NCI-H128 (cell line): Measurements from ENCODE around the gene SEMA4F.
A peak's percentile ranks its signal among the peaks of the same experiment; 100 is the strongest.

Experiments used
- DNase-seq: peaks from one replicate; lab custom pipeline; 2025; ENCODE audit not compliant: unreplicated experiment; lab: John Stamatoyannopoulos, UW

Gene SEMA4F

DNA sequence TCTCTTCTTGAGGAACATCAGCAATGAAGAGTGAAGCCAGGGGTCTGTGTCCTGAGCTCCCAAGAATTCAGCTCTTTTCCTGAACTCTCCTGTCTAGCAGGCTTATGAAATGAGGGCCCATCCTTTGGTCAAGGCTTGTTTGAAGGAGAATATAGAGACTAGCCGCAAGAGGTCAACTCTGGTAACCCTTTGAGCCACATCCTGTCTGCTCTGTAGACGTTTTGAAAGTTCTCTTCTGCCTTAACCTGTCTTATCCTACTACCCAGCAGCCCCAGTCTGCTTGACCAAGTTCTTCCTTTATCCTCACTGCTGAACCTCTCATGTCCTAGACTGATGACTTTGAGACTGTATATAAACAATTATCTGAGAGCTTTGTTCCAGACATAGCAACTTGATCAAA, 5.4 kb downstream of the SEMA4F start:
- no peak for DNase-seq

DNA sequence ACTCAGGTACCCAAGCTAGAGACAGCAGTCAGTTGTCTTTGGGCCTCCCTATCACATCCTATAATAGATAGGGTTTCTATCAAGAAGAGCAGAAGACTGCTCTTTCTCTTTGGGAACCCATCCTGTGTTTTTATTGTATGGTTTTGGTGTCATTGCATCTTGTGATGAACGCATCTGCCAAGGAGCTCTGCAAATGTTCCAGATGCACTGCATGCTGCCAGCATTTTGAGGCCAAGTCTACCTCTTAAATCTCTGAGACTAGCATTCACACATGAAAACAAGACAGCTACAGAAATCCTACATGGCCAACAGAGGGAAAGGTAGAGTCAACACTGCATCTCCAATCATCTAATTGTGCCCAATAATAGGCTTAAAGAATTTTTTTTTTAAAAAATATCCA, 14.0 kb downstream of the SEMA4F start:
- no peak for DNase-seq

DNA sequence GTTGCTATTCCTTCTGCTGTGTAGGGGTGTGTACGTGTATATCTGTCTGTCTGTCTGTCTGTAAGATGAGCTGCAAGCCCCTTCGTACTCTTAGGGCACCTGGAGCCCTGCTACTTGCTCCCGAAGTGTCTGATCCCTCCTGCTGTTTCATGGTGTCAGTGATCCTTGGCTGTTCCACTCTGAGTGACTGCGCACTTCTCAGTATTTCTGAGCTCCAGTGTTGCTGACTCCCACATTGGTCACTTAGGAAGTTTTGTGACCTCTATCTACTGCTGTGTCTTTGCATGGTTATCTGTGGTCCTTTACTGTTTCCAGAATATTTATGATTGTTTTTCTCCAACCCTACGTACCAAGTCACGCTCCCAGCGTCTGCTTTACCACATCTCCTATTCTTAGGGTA, 16.2 kb downstream of the SEMA4F start:
- no peak for DNase-seq

DNA sequence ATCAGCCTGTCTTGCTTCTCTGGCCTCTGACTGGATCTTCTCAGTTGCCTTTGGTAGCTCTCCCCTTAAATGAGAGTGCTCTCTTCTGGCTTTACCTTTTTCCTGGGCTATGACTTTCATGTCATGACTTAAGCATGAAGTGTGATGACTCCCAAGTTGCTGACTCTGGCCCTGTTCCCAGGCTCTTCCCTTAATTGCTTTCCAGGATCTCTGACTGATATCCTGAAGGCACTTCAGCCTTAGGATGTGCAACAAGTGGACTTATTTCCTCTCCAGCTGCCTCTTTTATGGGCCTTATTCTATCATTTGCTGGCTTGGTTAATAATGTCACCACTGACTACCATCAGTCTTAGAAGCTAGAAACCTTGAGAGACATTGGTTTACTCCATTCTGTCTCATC, 17.4 kb downstream of the SEMA4F start:
- no peak for DNase-seq

DNA sequence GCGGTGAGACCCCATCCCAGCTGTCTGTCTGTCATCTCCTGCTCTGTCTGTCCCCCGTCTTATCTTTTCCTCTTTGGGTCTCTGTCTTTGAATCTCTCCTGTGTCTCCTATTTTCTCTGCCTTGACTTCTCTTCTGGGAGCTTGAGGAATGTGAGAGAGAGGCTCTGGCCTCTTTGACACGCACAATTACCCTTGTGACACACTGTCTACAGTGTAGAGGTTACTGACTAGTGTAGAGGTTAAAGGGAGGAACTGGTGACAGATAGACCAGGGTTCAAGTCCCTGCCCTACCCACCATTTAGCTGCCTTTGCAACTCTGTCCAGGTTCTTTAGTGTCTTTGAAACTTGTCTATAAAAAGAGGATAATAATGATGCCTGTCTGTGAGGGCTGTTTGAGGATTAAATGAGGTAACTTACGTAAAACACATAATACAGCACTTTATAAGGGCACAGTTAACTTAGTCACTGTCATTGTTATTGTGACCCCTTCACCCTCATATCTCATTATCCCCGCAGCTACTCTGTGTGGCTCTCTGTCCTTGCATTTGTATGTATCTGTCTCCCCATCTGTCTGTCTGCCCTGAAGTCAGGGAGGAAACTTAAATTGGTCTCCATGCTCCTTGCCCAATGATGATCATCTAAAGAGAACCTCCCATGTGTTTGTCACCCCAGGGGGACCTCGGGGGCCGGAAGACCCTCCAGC, 19.9 kb downstream of the SEMA4F start:
- no peak for DNase-seq

DNA sequence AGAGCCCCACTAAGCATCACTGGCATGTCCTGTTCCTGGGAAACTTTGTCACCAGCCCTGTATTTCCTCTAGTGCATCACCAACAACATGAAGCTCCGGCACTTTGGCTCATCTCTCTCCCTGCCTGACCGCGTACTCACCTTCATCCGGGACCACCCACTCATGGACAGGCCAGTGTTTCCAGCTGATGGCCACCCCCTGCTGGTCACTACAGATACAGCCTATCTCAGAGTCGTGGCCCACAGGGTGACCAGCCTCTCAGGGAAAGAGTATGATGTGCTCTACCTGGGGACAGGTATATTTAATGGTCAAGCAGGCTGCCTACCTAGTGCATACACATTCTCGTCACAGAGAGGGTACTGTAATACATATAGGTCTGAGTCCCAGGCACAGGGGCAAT, 21.0 kb downstream of the SEMA4F start:
- no peak for DNase-seq

DNA sequence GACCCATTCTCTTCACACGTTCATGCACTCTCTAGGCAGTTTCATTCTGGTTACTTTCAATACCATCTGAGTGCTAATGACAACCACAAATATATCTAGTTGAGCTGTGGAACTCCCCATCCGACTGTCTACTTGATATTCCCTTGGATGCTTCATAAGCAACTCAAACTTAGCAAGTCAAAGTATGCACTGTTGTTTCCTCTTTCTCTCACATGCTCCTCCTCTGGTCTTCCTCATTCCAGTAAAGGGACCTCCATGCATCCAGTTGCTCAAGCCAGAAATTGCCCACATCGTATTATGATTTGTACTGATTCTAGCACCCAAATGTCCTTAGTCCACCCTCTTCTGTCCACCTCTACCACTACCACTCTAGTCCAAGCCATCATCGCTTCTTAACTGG, 22.3 kb downstream of the SEMA4F start:
- no peak for DNase-seq

DNA sequence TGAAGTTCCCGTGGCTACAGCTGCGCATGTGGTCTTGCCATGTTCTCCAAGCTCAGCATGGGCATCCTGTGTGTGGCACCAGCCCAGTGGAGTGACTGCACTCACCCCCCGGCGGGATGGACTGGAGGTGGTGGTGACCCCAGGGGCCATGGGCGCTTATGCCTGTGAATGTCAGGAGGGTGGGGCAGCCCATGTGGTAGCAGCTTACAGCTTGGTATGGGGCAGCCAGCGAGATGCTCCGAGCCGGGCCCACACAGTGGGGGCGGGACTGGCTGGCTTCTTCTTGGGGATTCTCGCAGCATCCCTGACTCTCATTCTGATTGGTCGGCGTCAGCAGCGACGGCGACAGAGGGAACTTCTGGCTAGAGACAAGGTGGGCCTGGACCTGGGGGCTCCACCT, 25.6 kb downstream of the SEMA4F start:
- no peak for DNase-seq

DNA sequence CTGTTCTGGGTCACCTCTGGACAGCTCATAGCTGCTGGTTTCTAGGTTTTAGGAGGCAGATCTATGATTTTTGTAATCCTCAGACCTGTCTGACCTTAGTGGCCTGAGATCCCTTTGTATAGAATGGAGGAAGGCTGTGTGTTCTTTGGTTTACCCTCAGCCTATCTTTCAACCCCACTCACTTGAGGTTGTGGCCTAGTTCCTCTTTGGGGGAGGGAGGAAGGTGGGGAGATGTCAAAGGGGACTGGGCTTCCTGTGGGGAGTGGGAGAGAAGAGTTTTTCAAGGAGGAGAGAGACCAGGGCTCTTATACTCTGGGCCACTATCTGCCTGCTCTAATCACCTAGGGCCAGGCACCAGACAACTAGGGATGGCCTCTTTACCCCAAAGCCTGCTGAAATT, 28.5 kb downstream of the SEMA4F start:
- no peak for DNase-seq

DNA sequence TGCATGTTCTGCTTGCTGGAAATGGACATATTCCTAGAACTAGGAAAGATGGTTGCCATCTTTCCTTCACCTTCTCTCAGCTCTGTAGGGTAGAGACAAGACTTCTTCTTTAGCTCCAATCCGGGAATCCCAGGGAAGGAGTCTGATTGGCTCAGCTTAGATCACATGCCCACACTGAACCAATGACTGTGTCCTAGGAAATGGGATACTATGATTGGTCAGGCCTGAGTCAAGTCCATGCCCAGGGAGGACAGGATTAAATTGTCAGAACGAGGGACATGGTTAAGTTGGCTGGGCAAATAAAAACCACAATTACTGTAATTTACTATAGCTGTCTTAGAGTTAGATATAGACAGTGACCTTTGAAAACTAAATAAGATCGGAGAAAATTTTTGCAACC, 31.4 kb downstream of the SEMA4F start:
- no peak for DNase-seq

DNA sequence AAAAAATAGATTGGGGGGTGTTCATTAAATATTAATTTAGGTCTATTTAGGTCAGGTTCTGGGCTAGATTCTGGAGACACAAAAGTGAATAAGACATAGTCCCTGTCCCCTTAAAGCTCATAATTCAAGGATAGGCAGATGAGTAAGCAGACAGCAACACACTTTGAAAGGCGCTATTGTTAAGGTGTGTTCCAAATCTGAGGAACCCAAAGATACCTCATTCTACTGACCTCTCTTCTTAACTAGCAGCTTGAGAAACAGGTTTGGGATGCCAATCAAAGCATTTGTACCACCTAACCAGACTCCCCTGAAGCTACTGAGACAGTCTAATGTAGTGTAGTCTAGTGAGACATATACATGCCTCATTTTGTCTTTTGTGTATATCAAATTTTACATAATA, 34.8 kb downstream of the SEMA4F start:
- no peak for DNase-seq

DNA sequence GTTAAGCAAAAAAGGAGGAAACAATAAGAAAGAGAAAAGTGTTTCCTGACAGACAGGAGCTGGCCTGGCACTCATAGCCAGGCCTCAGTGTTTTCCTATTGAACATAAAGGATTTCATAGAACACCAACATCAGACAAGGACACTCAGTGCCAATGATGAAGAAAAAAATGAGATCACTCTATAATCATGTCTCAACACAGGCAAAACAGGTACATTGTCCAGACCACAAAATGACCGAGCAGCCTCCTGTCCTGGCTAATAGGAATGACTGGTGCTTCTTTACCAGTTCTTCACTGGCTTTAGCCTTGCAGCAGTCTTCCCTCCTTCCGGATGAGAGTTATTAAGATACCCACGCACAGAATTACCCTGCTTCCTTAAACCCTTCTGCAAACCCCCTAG, 35.6 kb downstream of the SEMA4F start:
- no peak for DNase-seq

DNA sequence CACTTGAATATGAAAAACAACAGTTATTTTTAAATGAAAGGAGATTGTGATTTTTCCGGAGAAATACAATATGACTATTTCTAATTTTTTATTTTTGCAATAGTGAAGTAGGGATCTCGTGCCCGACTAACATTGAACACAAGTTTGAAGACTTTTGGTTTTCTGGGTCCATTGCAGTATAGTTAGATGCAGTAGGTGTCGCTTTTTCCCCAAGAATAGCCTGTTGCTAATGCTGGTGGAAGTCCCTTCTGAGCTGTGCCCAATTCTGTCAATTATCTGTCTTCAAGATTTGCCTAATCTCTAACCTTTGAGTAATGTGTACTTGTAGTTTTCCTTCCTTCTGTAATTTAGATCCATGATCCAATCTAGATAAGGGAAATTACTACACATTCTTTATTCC, 36.5 kb downstream of the SEMA4F start:
- DNase-seq: peak; percentile 19

DNA sequence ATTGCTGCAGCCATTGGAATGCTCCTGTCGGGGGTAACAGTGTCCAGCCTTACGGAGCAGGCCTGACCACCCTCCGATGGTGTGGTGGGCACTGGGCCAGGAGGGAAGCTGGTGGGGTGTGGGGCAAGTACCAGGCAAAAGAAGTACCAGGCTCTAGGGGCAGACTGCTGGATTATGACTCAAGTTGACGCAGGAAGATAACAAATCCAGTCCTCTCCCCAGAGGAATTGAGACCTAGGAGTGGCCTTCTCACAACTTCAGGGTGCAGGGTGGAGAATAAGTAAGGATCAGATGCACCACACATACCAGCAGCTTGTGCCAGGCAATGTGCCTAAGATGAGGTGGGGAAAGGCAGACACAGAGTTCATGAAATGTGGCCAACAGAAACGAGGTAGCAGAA, 37.9 kb downstream of the SEMA4F start:
- no peak for DNase-seq

DNA sequence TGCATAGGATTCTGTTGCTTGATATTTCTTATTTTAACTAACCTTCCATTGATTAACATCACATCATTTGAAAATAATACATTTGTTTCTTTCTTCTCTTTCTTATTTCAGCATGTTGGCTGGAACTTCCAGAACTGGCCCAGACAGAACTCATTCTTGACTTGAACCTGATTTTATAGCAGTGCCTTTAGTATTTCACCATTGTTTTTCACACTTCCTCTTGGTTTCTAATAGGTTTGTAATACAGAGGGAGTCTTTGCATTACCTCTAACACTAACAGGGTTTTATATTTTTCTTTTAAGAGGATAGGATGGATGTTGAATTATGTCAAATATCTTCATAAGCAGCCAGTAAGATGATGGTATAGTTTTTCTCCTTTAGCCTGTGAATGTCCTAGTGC, 39.2 kb downstream of the SEMA4F start:
- DNase-seq: no peak

DNA sequence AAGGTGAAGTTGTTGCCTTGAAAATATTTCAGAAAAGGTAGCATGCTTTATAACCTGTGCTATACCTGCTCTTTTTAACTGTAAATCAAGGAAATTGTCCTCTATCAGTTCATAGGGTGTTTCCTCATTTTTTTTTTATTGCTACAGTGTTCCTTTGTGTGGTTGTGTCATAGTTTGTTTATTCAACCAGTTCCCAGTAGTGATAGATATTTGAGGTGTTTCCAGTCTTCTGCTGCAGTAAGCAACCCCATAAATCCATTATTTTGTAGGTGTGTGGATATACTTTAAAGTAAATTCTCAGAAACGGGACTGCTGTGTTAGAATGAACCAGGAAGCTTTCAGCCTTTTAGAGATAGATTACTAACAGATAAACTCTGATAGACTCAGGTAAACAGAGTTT, 39.6 kb downstream of the SEMA4F start:
- no peak for DNase-seq

DNA sequence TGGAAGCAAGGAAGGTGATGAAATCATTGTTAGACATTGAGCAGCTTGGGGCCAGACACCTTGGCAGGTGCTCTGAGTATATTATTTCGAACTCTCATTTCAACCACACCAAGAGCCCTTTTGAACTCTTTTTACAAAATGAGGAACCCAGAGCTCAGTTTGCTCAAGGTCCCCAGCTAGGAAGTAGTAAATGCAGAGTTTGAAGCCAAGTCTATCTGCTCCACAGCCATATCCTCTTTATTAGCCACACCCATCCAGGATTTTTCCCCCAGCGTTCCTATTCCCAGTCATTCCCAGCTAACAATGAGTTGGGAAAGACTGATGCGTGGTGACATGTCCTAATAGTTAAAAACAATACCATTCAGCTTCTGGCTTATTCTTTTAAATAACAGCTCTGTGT, 40.2 kb downstream of the SEMA4F start:
- no peak for DNase-seq

DNA sequence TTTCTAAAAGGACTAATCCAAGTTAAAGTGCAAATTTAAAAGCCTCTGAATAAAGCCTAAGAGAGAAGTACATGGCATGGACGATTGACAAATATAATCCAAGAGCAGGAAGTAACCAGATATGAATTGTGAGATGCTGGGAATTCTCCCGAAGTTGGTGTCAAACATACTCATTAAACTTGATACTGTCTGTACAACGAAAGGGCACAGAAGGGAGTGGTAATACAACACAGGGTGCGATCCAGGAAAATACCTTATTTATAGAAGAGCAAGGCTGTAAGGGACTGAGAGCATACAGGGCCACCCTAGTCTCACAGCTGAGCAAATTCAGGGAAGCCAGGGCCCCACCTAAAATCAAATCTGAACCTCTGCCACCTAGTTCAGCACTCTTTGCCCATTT, 41.6 kb downstream of the SEMA4F start:
- no peak for DNase-seq

DNA sequence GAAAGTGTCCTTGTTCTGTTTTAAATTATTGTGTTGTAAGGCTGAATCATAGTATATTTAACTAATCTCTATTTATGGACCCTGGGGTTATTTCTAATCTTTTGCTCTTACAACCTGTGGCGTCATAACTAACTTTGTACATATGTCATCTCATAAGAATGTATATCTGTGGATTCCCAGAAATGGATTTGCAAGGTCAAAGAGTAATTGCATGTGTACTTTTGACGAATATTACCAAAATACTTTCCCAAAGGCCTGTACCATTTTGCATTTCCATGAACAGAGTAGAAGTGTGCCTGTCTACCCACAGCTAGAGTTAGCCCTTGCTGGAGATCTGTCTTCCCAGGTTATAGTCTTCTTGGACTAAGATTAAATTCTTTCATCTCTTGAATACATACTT, 42.8 kb downstream of the SEMA4F start:
- no peak for DNase-seq

DNA sequence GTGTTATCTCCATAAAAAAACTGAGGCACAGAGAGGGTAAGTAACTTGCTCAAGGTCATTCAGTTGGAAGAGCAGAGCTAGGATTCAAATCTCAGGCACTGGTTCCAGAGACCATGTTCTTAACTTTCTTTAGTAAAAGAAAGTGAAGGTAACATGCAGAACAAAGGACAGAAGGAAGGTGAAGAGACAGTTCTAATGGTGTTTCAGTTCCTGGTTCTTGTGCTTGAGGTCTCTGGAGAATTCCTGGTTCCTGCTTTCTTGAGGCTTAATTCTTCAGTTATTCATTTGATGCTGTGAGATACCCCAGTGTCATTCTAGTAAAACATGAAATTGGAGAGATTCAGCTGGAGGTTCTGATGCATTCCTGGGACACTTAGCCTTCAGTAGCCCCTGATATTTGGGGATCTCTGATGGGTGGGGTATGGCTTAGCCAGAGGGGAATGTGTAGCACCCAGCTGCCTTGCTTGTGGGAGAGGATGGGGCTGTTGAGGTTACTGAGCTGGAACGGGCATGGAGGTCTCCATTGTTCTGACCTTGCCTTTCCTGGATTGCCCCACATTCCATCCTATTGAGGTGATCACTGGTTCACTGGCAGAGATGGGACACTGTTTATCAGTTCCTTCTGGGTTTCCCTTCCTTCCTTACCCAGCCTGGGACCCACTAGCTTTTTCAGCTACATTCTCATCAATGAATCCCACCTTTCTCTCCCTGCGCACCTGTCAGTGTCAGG, 46.8 kb downstream of the SEMA4F start:
- DNase-seq: no peak

DNA sequence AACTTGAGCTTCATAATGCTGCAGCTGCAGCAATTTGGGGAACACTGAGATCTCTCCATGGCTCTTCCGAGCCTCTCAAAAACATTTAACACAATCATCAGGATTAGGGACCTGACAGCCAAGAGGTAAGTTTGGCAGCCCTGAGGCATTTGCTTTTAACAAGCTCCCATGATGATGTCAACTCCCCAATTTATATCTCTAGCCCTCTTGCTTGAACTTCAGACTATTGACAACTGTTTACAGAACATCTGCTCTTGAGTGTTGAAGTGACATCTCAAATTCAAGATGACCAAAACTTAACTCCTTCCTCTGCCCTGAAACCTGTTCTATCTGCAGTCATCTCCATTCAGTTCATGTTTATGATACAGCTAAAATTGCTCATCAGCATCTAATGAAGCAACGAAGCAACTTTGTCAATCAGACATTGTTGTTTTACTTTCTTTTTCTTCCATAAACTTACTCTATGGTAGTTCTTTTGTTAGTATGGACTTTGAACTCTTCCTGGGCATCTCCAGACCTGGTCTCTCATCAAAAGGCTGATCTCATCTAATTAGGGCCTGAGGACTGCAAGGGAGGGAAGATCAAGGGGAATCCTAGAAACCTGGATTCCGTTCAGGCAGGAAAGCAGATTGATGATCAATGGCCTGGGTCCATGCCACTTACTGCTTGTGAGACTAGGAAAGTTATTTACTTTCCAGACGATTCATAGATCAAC, 48.1 kb downstream of the SEMA4F start:
- no peak for DNase-seq

DNA sequence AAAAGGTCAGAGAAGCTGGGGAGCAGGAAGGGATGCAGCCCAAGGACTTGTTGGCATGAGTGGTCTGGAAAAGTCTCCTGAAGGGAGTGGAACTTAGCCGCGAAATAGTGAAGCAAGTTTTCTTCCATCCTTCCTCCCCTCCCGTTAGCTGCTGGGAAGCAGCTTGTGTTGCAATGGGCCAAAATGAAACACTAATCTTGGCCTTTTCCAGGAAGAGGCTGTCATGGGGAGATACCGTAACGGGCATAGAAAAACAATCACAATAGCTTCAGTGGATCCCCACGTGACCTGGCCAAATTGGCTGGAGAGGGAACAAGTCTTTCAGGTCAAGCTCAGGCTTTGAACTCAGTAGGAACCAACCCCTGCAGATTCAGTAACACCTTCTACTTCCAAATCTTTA, 49.3 kb downstream of the SEMA4F start:
- no peak for DNase-seq
